Activated CD8-positive, alpha-beta memory T cell treated with anti-CD3 and anti-CD28 coated beads for 36 hours (primary cell): Measurements from ENCODE around the gene GPR61. TPM values are rescaled to one million over a fixed set of nuclear protein-coding genes. Genes with fewer than 3 reads are reported as not detected.

Experiments used
- CTCF ChIA-PET: fragments of 350-600 bp; sonication (Branson Sonifier 250); formaldehyde crosslinking; loops from one replicate; lab custom pipeline; 2021; ENCODE audit warnings: antibody characterized with exemption; lab: Charles Lee
- POLR2A ChIA-PET: fragments of 350-600 bp; sonication (Branson Sonifier 250); formaldehyde crosslinking; loops from one replicate; lab custom pipeline; 2021; ENCODE audit warnings: antibody characterized with exemption; lab: Charles Lee
- total RNA-seq, 2 experiments: library from RNA; stranded (reverse); gene quantifications; one replicate each; pipeline ENCODE4 v1.2.3, GENCODE V29; 2021

The GPR61 gene
- total RNA-seq, 2 experiments from 2014 or later, result not detected

- POLR2A ChIA-PET, result no interaction called here
These were observed 11.6 kb upstream of the GPR61 start for GRCh38 chr1:109527846-109528695.

GRCh38 chr1:109528712-109529111 is 11.0 kb upstream of the GPR61 start:
- POLR2A ChIA-PET, result no interaction called here
- CTCF ChIA-PET, result interaction anchor here (15.4 kb wide), 1 partner anchor 27 kb away, joined by 743 read pairs; the partner anchor contains the start of genes AMIGO1, ATXN7L2 and CYB561D1

More at GRCh38 chr1:109527846-109528695, 11.6 kb upstream of the GPR61 start:
- CTCF ChIA-PET, result interaction anchor here (15.4 kb wide), 1 partner anchor 27 kb away, joined by 743 read pairs; the partner anchor contains the start of genes AMIGO1, ATXN7L2 and CYB561D1

GRCh38 chr1:109529881-109530456 is 9.7 kb upstream of the GPR61 start:
- POLR2A ChIA-PET, result no interaction called here
- CTCF ChIA-PET, result interaction anchor here (0.6 to 15.4 kb wide), 3 partner anchors 28 to 253 kb away, joined by 3 to 743 read pairs (median 4); partner anchors contain the start of genes AMIGO1, ATXN7L2, CYB561D1 and SORT1

GRCh38 chr1:109530457-109531087 is 9.1 kb upstream of the GPR61 start:
- CTCF ChIA-PET, result interaction anchor here (0.6 to 15.4 kb wide), 3 partner anchors 29 to 253 kb away, joined by 3 to 743 read pairs (median 4); partner anchors contain the start of genes AMIGO1, ATXN7L2, CYB561D1 and SORT1
- POLR2A ChIA-PET, result no interaction called here

GRCh38 chr1:109531380-109531779 is 8.3 kb upstream of the GPR61 start:
- ChIA-PET POLR2A (interaction anchor here (0.6 to 1.4 kb wide), 2 partner anchors 41 to 491 kb away, joined by 8 to 13 read pairs; no protein-coding TSS in a partner anchor), CTCF (interaction anchor here (1.3 to 15.4 kb wide), 19 partner anchors 9 to 431 kb away, joined by 3 to 743 read pairs (median 11); partner anchors contain the start of genes AMIGO1, ATXN7L2, CYB561D1 and GNAI3)

GRCh38 chr1:109531826-109532364 is 7.8 kb upstream of the GPR61 start:
- ChIA-PET POLR2A (interaction anchor here (0.6 to 1.6 kb wide), 4 partner anchors 41 to 492 kb away, joined by 4 to 13 read pairs (median 6); partner anchors contain the start of genes ATXN7L2 and PSMA5), CTCF (interaction anchor here (0.5 to 15.4 kb wide), 40 partner anchors 8 to 769 kb away, joined by 3 to 743 read pairs (median 5); partner anchors contain the start of genes AMIGO1, ATXN7L2, CYB561D1 and GNAI3)

- CTCF ChIA-PET, result interaction anchor here (0.5 to 15.4 kb wide), 51 partner anchors 9 to 770 kb away, joined by 3 to 743 read pairs (median 4); partner anchors contain the start of genes AMIGO1, ATXN7L2, CYB561D1 and GNAI3
- POLR2A ChIA-PET, result interaction anchor here (0.6 to 1.6 kb wide), 6 partner anchors 14 to 705 kb away, joined by 3 to 8 read pairs (median 4); partner anchors contain the start of genes ATXN7L2, CYB561D1 and PSMA5
These were observed 7.1 kb upstream of the GPR61 start for GRCh38 chr1:109532365-109533136.

GRCh38 chr1:109534307-109534858 is 5.3 kb upstream of the GPR61 start:
- ChIA-PET CTCF (interaction anchor here (2.0 to 15.4 kb wide), 3 partner anchors 9 to 257 kb away, joined by 4 to 743 read pairs (median 55); partner anchors contain the start of genes AMIGO1, ATXN7L2 and CYB561D1), POLR2A (no interaction called here)

- ChIA-PET CTCF (interaction anchor here (2.0 to 15.4 kb wide), 3 partner anchors 8 to 258 kb away, joined by 4 to 743 read pairs (median 55); partner anchors contain the start of genes AMIGO1, ATXN7L2 and CYB561D1), POLR2A (no interaction called here)
These were observed 4.2 kb upstream of the GPR61 start for GRCh38 chr1:109535481-109535880.

- ChIA-PET POLR2A (no interaction called here), CTCF (interaction anchor here (2.0 to 15.4 kb wide), 3 partner anchors 8 to 258 kb away, joined by 4 to 743 read pairs (median 55); partner anchors contain the start of genes AMIGO1, ATXN7L2 and CYB561D1)
These were observed 3.6 kb upstream of the GPR61 start for GRCh38 chr1:109535971-109536491.

- CTCF ChIA-PET, result interaction anchor here (0.6 to 1.2 kb wide), 5 partner anchors 9 to 275 kb away, joined by 3 read pairs; no protein-coding TSS in a partner anchor
- POLR2A ChIA-PET, result no interaction called here
These were observed 2.1 kb upstream of the GPR61 start for GRCh38 chr1:109537450-109538178.

GRCh38 chr1:109538827-109539555 is 681 bp upstream of the GPR61 start:
- ChIA-PET POLR2A (no interaction called here), CTCF (interaction anchor here (0.6 to 2.2 kb wide), 4 partner anchors 49 to 469 kb away, joined by 3 to 7 read pairs (median 3); no protein-coding TSS in a partner anchor)

- CTCF ChIA-PET, result interaction anchor here (1.0 to 7.7 kb wide), 4 partner anchors 8 to 99 kb away, joined by 3 to 55 read pairs (median 22); partner anchors contain the start of gene CYB561D1
- POLR2A ChIA-PET, result no interaction called here
These were observed 1.4 kb downstream of the GPR61 start for GRCh38 chr1:109541102-109541501.

GRCh38 chr1:109542657-109543056 is 3.0 kb downstream of the GPR61 start:
- ChIA-PET POLR2A (no interaction called here), CTCF (interaction anchor here (1.4 to 7.7 kb wide), 3 partner anchors 9 to 94 kb away, joined by 3 to 55 read pairs (median 37); partner anchors contain the start of gene CYB561D1)
